Choroid plexus epithelial cell (primary cell): ENCODE results near the gene RFX2.
A peak's percentile ranks its signal among the peaks of the same experiment; 100 is the strongest.

Experiments
- DNase-seq: peaks from one replicate; pipeline ENCODE4 v3.0.0-alpha.2; 2010; ENCODE audit warnings: low read depth
- H3K4me3 ChIP-seq: 2 replicates; pipeline ENCODE4 v1.5.1; 2011; ENCODE audit warnings: low read depth, mild to moderate bottlenecking, control low read depth, low read length, moderate library complexity
- CTCF ChIP-seq: conservative IDR thresholded peaks from 2 replicates; pipeline ENCODE4 v1.5.1; 2011; ENCODE audit warnings: low read depth, mild to moderate bottlenecking, control low read depth, inconsistent platforms, low read length, moderate library complexity

The RFX2 gene

GRCh38 chr19:6098574-6098973 is 11.7 kb downstream of the RFX2 start:
- no peak overlapping the region for H3K4me3 ChIP-seq
- no peak for DNase-seq
- TF ChIP-seq CTCF = no peak

- DNase-seq = no peak
- H3K4me3 ChIP-seq = no peak overlapping the region
- TF ChIP-seq CTCF = no peak
These were observed 12.4 kb downstream of the RFX2 start for GRCh38 chr19:6097911-6098310.

DNA sequence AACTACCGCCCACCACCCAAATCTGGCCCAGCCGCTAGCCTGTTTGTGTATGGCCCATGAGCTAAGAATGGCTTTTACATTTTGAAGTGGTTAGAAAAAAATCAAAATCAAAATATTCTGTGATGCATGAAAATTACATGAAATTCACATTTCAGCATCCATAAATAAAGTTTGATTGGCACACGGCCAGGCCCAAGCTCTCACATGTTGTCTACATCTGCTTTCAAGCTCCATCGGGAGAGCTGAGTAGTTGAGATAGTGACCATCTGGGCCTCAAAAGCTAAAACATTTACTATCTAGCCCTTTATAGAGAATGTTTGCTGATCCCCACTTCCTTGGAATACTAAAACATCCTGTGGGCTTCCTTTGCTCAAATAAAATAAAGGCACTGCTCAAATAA is 14.5 kb downstream of the RFX2 start:
- no peak for DNase-seq
- no peak overlapping the region for H3K4me3 ChIP-seq
- TF ChIP-seq CTCF = no peak

GRCh38 chr19:6092329-6093286 is 17.7 kb downstream of the RFX2 start:
- peak; percentile 61 for DNase-seq
- peak overlapping the region; percentile 53 for H3K4me3 ChIP-seq
- TF ChIP-seq CTCF = no peak

GRCh38 chr19:6091771-6092291 is 18.5 kb downstream of the RFX2 start:
- DNase-seq = peak; percentile 31
- TF ChIP-seq CTCF = no peak
- H3K4me3 ChIP-seq = peak overlapping the region; percentile 53

DNA sequence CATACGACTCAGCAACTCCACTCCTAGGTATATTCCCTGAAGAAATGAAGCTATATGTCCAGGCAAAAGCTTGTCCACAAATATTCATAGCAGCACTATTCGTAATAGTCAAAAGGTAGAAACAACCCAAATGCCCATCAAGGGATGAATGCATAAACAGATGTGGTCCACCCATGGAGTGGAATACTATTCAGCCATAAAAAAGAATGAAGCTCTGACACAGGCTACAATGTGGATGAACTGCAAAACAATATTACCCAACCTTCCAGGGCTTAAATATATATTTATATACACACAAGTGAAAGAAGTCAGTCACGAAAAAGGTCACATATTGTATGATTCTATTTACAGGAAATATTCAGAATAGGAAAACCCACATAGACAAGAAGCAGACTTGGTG is 19.7 kb downstream of the RFX2 start:
- DNase-seq = no peak
- no peak for TF ChIP-seq CTCF
- H3K4me3 ChIP-seq = no peak overlapping the region
